HG02588 (cell line): ENCODE results near the gene PVR.
"Not testable (repeated sequence)": the region's sequence is repeated elsewhere in the genome, so short reads cannot be mapped to it uniquely, and the experiment has no call there.

Source experiments
- ATAC-seq: cut with Tn5 transposase; IDR thresholded peaks from one replicate; pipeline ENCODE4 v1.9.1; 2021; ENCODE audit warnings: mild to moderate bottlenecking, moderate library complexity; ENCODE audit not compliant: unreplicated experiment

PVR gene

DNA sequence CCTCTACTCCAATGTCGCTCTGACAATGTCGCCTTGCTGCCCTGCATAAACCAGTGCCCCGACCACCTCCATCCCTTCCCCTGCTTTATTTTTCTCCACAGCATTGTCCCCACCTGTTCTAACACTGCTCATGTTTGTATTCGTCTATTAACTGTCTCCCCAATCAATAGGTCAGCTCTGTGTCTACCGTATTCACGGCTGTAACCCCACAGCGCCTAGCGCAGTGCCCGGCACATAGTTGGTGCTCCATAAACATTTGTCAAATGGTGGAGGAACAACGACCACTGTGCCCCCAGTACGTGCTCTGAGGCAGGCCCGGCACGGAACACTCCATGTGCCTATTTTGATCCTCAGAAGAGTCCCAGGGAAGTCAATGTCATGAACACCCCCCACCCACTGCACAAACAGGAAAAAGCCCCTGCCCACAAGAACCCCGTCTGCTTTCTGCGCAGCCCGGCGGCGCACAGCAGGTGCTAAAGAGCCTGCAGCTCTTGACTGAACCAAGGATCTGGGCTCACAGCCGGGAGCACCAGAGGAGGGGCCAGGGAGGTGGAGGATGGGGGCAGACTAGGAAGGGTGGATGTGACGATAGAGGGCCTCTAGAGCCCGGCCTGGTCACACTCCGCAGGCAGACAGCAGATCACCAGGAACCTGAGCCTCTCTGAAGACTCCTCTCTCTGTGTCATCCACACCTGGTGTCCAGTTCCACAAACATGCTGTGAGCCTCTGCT lies 53.4 kb downstream of the PVR start:
- ATAC-seq = no peak

DNA sequence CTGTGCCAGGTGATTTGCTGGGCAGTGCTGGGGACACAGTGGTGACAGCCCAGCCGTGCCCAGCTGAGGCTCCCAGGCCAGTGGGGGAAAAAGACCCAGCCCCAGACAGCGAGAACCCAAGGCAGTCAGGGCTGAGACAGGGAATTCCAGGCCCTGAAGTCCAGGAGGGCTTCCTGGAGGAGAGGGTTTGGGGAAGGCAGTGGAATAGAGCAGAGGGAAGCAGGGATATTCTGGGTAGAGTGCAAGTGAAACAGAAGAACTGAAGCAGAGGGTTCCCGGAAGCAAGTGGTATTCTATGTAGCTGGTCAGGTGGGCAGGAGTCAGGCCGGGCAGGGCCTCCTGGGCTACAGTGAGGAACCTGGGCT lies 53.9 kb downstream of the PVR start:
- ATAC-seq = no peak

DNA sequence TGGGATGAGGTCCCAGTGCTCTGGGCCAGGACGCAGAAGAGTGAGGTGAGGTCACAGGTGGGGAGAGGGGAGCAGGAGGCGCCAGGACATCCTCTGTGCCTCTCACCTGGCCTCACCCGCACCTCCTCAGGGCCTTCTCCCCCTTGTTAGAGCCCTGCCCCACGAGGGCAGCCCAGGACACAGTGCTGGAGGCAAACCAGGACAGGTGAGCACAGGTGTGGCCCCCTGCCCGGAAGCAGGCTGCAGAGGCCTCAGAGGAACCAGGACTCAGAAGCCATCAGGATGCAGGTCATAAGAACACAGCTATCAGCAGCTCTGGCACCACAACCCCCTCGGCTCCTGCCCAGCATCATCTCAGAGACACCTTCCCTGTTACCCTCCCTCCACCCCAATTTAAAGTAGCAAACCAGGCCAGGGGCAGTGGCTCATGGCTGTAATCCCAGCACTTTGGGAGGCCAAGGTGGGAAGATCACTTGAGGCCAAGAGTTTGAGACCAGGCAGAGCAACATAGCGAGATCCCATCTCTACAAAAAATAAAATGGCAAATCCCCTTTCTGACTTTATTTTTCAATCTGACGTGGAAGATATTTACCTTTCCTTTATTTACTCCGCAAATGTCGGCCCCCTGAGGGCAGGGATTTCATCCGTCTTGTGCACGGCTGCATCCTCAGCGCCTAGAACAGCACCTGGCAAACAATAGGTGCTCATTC lies 54.9 kb downstream of the PVR start, which contains the start of gene CEACAM16:
Gene CEACAM16, plus strand, starts transcription at position 660 of the 710 bp plus-strand sequence. CDS start 2,306 bp downstream, outside the sequence.
- no peak for ATAC-seq

DNA sequence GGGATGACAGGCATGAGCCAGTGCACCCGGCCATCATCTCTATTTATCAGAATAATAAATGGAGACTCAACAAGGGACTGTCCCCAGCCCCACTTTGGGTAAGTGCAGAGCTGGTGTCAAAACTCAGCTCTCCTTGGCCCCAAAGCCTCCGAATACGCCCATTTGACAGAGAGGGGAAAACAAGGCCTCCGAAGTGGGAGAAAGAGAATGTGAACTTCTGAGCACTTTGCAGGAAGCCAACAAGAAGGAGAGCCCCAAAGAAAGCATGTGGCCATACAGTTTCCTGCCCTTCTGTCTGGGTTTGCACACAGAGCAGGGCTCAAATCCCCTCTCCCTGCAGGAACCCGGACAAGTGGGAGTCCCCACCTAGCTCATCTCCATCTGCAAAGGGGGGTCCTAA lies 56.8 kb downstream of the PVR start:
- ATAC-seq = no peak

DNA sequence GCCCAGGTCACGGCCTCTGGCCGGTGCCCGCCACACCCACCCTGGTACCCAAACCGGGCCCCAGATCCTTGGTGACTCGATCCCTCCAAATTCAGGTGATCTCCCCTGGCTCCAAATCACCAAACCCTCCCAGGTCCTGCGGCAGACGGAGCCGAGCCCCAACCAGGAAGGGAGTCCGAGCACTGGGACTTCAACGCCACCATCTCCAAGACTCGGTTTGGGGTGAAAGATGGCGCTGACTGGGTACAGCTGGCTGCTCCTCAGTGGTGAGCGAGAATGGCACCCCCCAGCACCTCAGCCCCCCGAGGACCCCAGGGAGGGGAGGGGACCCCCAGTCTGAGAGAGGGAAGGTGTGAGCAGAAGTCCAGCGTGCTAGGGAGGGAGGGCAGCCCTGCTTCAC lies 57.5 kb downstream of the PVR start:
- ATAC-seq = no peak

DNA sequence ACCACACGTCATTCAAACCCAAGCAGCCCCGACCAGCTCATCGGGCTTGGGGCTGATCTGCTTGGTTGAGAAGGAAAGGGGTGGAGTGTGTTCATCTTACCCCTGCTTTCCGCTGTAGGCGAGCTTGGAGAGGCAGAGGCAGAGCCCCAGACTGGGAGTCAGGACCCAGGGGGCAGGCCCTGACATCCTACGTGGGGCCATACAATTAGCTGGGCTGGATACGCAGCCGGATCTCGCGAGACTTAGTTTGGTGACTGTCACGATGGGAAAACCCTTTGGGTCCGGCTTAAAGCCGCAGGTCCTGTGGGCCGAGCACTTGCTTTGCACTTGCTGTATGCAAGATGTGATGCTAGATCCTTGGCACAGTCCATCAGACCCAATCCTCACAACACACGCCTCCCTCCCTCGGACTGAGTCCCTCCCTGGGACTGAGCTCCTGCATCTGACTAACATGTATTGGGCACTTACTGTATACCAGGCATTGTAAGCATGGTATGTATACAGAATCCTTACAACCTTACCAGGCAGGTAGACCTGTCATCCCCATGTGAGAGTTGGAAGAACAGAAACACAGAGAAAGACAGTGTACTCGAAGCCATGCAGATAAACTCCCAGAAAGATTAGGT lies 59.0 kb downstream of the PVR start:
- ATAC-seq = no peak

DNA sequence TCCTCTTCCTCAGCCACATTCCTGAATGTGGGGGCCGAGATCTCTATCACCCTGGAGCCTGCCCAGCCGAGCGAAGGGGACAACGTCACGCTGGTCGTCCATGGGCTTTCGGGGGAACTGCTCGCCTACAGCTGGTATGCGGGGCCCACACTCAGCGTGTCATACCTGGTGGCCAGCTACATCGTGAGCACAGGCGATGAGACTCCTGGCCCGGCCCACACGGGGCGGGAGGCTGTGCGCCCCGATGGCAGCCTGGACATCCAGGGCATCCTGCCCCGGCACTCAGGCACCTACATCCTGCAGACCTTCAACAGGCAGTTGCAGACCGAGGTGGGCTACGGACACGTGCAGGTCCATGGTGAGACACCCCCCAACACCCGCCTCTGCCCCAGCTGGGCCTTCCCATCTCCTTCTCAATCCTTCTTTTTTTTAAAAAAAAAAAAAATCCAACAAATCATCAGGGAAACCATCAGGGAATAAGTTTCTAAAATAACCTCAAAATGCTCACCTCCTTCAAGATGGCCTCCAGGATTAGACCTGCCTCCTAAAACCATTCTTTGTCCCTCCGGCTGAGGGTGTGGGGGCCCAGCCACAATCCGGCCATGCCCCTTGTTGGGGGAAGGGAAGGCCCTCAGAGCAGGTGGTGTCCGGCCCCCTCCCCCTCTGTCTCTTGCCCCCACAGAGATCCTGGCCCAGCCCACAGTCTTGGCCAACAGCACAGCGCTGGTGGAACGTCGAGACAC lies 59.8 kb downstream of the PVR start:
- ATAC-seq = no peak

DNA sequence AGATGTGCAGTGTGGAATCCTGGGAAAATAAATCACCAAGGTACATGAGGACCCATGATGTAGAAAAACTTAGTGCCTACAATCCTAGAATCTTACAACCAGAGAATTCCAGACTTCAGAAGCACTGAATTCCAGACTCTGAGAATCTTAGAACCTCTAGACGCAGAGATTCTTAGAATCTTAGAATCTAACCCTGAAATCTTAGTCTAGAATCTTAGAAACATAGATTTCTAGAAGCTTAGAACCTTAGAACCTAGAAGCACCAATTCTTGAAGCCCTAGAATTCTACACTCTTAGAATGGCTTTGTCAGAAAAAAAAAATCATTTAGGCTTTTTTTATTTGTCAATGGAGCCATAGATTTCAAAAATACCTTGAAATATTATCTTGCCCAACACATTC lies 61.3 kb downstream of the PVR start:
- no peak for ATAC-seq

DNA sequence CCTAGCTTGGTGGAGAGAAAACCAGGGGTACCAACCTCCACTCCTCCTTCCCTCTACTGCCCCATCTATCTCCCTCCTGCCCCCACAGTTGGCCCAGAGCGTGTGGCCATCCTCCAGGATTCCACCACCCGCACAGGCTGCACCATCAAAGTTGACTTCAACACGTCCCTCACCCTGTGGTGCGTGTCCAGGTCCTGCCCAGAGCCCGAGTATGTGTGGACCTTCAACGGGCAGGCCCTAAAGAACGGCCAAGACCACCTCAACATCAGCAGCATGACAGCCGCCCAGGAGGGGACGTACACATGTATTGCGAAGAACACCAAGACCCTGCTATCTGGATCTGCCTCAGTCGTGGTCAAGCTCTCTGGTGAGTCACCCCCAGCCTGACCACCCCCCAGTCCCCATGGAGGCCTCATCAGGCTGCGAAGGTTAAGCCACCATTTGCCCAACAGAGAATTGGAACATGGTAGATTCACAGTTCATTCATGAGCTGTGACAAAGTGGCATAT lies 61.8 kb downstream of the PVR start:
- ATAC-seq = no peak

DNA sequence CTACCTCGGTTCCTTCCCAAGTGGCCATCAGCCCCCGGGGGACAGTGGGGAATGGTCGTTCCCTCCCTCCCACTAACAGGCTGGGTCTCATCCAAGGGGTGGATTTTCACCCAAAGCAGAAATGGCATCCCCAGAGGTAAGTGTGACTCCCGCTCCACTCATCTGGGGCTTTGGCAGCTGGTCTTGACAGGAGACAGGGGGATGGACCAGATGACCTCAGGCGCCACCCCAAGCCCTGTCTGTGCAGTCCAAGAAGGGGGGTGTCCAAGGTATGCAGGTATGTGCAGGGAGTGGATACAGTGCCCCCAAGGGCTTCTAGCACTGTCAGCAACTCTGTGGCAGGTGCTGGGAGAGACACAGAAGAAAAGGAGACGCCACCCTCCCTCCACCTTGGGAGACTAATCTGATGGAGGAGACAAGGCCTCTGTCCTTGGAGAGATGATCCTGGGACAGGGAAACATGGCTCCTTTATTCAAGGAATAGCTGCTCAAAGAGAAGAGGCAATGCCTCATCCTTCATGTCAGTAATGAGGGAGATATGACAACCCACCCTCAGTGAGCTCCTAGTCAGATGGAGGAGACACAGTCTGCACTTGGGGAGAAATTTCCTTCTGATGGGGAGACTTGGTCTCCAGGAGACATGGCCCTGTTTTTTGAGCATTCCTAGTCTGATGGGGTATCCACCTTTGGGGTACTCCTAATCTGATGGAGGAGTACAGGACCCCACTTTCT lies 63.0 kb downstream of the PVR start:
- ATAC-seq = no peak

DNA sequence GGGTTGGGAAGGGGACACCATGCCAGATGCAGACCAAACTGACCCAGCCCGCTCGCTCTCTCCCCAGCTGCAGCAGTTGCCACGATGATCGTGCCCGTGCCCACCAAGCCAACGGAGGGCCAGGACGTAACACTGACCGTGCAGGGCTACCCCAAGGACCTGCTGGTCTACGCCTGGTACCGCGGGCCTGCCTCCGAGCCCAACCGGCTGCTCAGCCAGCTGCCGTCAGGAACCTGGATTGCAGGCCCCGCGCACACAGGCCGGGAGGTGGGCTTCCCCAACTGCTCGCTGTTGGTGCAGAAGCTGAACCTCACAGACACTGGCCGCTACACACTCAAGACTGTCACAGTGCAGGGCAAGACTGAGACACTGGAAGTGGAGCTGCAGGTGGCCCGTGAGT lies 64.1 kb downstream of the PVR start:
- no peak for ATAC-seq

DNA sequence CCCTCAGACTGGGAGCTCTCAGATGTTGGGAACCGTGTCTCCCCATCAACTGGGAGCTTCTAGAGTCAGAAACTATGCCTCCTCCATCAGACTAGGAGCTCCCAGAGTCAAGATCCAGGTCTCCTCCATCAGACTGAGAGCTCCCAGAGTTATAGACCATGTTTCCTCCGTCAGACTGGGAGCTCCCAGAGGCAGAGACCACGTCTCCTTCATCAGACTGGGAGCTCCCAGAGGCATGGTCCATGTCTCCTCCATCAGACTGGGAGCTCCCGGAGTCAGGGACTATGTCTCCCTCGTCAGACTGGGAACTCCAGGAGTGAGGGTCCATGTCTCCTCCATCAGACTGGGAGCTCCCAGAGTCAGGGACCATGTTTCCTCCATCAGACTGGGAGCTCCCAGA lies 65.2 kb downstream of the PVR start:
- no peak for ATAC-seq

DNA sequence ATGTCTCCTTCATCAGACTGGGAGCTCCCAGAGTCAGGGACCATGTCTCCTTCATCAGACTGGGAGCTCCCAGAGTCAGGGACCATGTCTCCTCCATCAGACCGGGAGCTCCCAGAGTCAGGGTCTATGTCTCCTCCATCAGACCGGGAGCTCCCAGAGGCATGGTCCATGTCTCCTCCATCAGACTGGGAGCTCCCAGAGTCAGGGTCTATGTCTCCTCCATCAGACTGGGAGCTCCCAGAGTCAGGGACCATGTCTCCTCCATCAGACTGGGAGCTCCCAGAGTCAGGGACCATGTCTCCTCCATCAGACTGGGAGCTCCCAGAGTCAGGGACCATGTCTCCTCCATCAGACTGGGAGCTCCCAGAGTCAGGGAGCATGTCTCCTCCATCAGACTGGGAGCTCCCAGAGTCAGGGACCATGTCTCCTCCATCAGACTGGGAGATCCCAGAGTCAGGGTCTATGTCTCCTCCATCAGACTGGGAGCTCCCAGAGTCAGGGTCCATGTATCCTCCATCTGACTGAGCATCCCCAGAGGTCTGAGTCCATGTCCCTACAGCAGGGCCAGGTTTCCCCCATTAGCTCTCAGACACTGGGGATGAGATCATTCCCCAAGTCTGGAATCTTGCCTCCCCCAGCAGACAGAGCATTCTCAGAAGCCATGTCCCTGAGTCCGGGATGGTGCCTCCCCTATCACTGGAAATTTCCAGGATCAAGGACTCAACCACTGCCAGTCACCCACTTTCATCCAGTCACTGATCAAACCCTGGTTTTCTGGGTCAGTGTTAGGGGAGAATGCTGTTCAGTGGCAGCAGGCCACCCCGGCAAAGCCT lies 65.9 kb downstream of the PVR start:
- not testable (repeated sequence) for ATAC-seq

DNA sequence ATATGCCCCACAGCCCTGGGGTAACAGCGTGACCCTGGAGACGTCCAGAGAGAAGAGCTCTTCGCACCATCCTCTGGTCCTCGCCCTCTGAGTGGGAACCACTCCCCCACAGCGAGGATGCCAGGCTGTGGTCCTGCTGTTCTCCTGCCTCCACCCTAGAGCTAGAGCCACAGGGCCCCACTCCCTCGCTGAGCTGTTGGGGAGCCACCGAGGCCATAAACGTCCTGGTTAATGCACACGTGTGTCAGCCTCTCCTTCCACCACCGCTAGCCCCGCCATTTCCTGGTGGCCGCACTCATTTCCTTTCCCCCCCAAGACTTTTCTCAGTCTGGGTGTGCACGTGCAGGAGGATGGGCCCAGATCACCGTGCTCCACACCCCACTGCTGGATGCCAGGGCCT lies 66.8 kb downstream of the PVR start:
- ATAC-seq = no peak

DNA sequence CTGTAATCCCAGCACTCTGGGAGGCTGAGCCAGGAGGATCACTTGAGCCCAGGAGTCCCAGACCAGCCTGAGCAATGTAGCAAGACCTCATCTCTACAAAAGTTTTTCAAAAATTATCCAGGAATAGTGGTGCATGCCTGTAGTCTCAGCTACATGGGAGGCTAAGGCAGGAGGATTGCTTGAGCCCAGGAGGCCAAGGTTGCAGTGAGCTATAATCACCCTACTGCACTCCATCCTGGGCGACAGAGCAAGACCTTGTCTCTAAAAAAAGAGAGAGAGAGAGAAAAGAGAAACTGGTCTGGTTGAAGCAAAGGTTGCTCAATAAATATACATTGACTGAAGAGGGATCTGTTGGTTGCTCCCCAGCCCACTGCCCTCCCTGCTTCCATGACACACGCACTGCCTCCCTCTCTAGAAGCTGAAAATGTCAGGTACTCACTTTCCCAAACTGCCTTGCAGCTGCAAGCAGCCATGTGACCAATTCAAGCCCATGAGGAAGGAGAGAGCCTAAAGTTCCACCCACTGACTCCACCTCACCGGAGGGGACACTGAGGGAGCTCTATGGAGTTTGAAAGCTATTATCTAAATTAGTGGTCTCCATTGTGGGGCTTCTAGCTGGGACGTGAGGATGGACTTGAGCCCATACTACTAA lies 69.3 kb downstream of the PVR start:
- ATAC-seq = no peak
